Liver (tissue), 9 donors: ENCODE data around the gene TTLL5. TPM values are rescaled to one million over a fixed set of nuclear protein-coding genes. Genes with fewer than 3 reads are reported as not detected.

ENCODE experiments used
- DNase-seq: peaks from one replicate; pipeline ENCODE4 v3.0.0-alpha.2; 2017; ENCODE audit warnings: low spot score
- H3K27ac ChIP-seq, 2 donors: one replicate each; pipeline ENCODE4 v1.7.0; 2013; ENCODE audit warnings: inconsistent platforms in 2 of 2, low read length in 2 of 2, control low read depth in 1 of 2, low read depth in 1 of 2, mild to moderate bottlenecking in 1 of 2
- H3K27me3 ChIP-seq, 4 donors: one replicate each; pipeline versions ENCODE4 v1.6.1 to v1.7.0; 2013; ENCODE audit warnings: low read length in 3 of 4, inconsistent platforms in 1 of 4, mild to moderate bottlenecking in 1 of 4, moderate library complexity in 1 of 4; ENCODE audit not compliant: control insufficient read depth in 4 of 4, insufficient read depth in 4 of 4
- H3K36me3 ChIP-seq, 4 donors: one replicate each; pipeline versions ENCODE4 v1.6.1 to v1.7.0; 2013; ENCODE audit warnings: low read length in 3 of 4, mild to moderate bottlenecking in 3 of 4, low read depth in 1 of 4, moderate library complexity in 1 of 4; ENCODE audit not compliant: control insufficient read depth in 4 of 4, insufficient read depth in 3 of 4
- H3K4me1 ChIP-seq, 4 donors: one replicate each; pipeline versions ENCODE4 v1.6.1 to v1.7.0; 2013; ENCODE audit warnings: low read length in 3 of 4, mild to moderate bottlenecking in 3 of 4, moderate library complexity in 1 of 4; ENCODE audit not compliant: control insufficient read depth in 4 of 4, insufficient read depth in 4 of 4
- H3K4me3 ChIP-seq, 3 donors: one replicate each; pipeline versions ENCODE4 v1.6.1 to v1.7.0; 2013; ENCODE audit warnings: low read length in 3 of 3, control low read depth in 1 of 3, low read depth in 1 of 3, mild to moderate bottlenecking in 1 of 3
- H3K9ac ChIP-seq, 2 donors: one replicate each; pipeline ENCODE4 v1.7.0; 2013; ENCODE audit warnings: low read length in 2 of 2, mild to moderate bottlenecking in 2 of 2, moderate library complexity in 2 of 2, control low read depth in 1 of 2, low read depth in 1 of 2
- H3K9me3 ChIP-seq, 4 donors: one replicate each; pipeline versions ENCODE4 v1.6.1 to v1.7.0; 2013; ENCODE audit warnings: low read length in 3 of 4; ENCODE audit not compliant: control insufficient read depth in 4 of 4
- EGR1 ChIP-seq, 2 donors: IDR thresholded peaks; 2 replicates each; pipeline ENCODE4 v1.6.1; 2016 to 2018; ENCODE audit warnings: antibody characterized with exemption in 2 of 2, low read depth in 2 of 2
- FOXA1 ChIP-seq: IDR thresholded peaks from 2 replicates; pipeline ENCODE4 v1.6.1; 2016; ENCODE audit warnings: antibody characterized with exemption
- FOXA2 ChIP-seq: IDR thresholded peaks from 2 replicates; pipeline ENCODE4 v1.6.1; 2016; ENCODE audit warnings: antibody characterized with exemption
- GABPA ChIP-seq, 2 donors: IDR thresholded peaks in 1 of 2; conservative IDR thresholded peaks in 1 of 2; 2 replicates each; pipeline ENCODE4 v1.6.1; 2016; ENCODE audit warnings: antibody characterized with exemption in 2 of 2, mild to moderate bottlenecking in 1 of 2, moderate library complexity in 1 of 2
- HNF4A ChIP-seq, 2 donors: conservative IDR thresholded peaks; 2 replicates each; pipeline ENCODE4 v1.6.1; 2016; ENCODE audit warnings: antibody characterized with exemption in 2 of 2, mild to moderate bottlenecking in 2 of 2
- HNF4G ChIP-seq: IDR thresholded peaks from 2 replicates; pipeline ENCODE4 v1.6.1; 2016; ENCODE audit warnings: antibody characterized with exemption
- JUND ChIP-seq, 2 donors: IDR thresholded peaks; 2 replicates each; pipeline ENCODE4 v1.6.1; 2016; ENCODE audit warnings: antibody characterized with exemption in 2 of 2
- NR2F2 ChIP-seq: IDR thresholded peaks from 2 replicates; pipeline ENCODE4 v1.6.1; 2016; ENCODE audit warnings: antibody characterized with exemption
- RAD21 ChIP-seq, 2 donors: IDR thresholded peaks; 2 replicates each; pipeline ENCODE4 v1.6.1; 2016; ENCODE audit warnings: antibody characterized with exemption in 2 of 2, mild to moderate bottlenecking in 2 of 2
- RXRA ChIP-seq, 2 donors: IDR thresholded peaks; 2 replicates each; pipeline ENCODE4 v1.6.1; 2017 to 2018; ENCODE audit warnings: antibody characterized with exemption in 2 of 2, mild to moderate bottlenecking in 1 of 2
- SP1 ChIP-seq: IDR thresholded peaks from 2 replicates; pipeline ENCODE4 v1.6.1; 2018; ENCODE audit warnings: antibody characterized with exemption, mild to moderate bottlenecking
- TAF1 ChIP-seq: conservative IDR thresholded peaks from 2 replicates; pipeline ENCODE4 v1.6.1; 2016; ENCODE audit warnings: antibody characterized with exemption, mild to moderate bottlenecking
- YY1 ChIP-seq: IDR thresholded peaks from 2 replicates; pipeline ENCODE4 v1.6.1; 2016; ENCODE audit warnings: antibody characterized with exemption, mild to moderate bottlenecking
- WGBS: extraction: QIAGEN DNeasy Blood & Tissue Kit; methylation state at CpG from one replicate; pipeline ENCODE4 v1.1.7; 2013; 5-methylcytosine and 5-hydroxymethylcytosine counted together
- polyA plus RNA-seq, 2 donors: library from polyadenylated mRNA; stranded (reverse) in 1 of 2; unstranded in 1 of 2; fragments of 200-250 nt in 1 of 2; fragments of >200 nt in 1 of 2; fragmentation: Nextera tagmentation in 1 of 2; extraction: Ambion mirVana in 1 of 2; gene quantifications; one replicate each; pipeline versions ENCODE4 v1.2.1 to v1.2.3, GENCODE V29; 2013 to 2015
- total RNA-seq, 2 donors: library from RNA; depleted of rRNA; stranded (reverse); fragments of >200 nt; gene quantifications; one replicate each; pipeline ENCODE4 v1.2.3, GENCODE V29; 2014
- TF ChIP-seq, protein P1 (sequence below): fragments of 150-350 bp; IDR thresholded peaks from 2 replicates; pipeline ENCODE4 v1.5.1; 2017; ENCODE audit warnings: improper control_type of control experiment, low read depth, low read length; ENCODE audit not compliant: missing input control
- TF ChIP-seq, protein P2 (sequence below): IDR thresholded peaks from 2 replicates; pipeline ENCODE4 v1.6.1; 2016; ENCODE audit warnings: antibody characterized with exemption, mild to moderate bottlenecking
- TF ChIP-seq, protein P3 (sequence below): IDR thresholded peaks from 2 replicates; pipeline ENCODE4 v1.6.1; 2016; ENCODE audit warnings: antibody characterized with exemption
- TF ChIP-seq, protein P4 (sequence below): IDR thresholded peaks from 2 replicates; pipeline ENCODE4 v1.6.1; 2016; ENCODE audit warnings: antibody characterized with exemption
- donor health status: healthy.
- donor health status: healthy.
- donor health status: healthy.
- donor health status: healthy.
- donor health status: healthy.

Gene TTLL5
- total and polyA plus RNA-seq, 4 donors = 4.3 to 14.2 (median 9.8) TPM

DNA sequence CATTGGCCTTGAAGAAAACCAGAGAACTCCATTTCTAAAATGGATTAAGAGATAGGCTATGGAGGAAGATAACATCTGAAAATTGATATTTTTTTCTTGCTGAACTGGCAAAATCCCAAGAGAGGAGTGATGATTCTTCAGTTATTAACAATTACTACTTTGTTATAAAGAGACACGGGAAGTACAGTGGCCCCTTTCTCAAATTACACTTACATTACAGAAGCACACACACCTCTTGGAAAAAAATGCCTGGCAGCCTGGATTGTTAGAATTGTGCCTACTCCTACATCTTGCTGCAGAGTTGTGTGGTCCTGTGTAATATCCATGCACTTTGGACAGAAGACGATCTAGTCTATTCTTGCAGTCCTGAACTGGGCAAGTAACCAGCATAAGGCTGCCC lies 249.0 kb downstream of the TTLL5 start:
- DNase-seq = no peak
- 88% methylated on average over 2 of the region's 2 CpGs for WGBS
- Histone ChIP-seq H3K27me3 (no peaks in the 10 kb centered on the region), H3K9ac (no peak overlapping the region), H3K4me3 (no peak overlapping the region), H3K4me1 (no peaks in the 10 kb centered on the region), H3K9me3 (no peaks in the 10 kb centered on the region), H3K27ac (no peak overlapping the region), H3K36me3 (peaks cover 0 to 2% (median 0%) of the 10 kb centered on the region in 4 donors)
- TF ChIP-seq SP1 (no peak), EGR1 (IDR thresholded peaks at IDR 0.05; ENCODE audit: low read depth in 2 of 2) (no peak), JUND (IDR thresholded peaks at IDR 0.05) (no peak), FOXA2 (no peak), HNF4G (no peak)
- TF ChIP-seq, protein P1, sequence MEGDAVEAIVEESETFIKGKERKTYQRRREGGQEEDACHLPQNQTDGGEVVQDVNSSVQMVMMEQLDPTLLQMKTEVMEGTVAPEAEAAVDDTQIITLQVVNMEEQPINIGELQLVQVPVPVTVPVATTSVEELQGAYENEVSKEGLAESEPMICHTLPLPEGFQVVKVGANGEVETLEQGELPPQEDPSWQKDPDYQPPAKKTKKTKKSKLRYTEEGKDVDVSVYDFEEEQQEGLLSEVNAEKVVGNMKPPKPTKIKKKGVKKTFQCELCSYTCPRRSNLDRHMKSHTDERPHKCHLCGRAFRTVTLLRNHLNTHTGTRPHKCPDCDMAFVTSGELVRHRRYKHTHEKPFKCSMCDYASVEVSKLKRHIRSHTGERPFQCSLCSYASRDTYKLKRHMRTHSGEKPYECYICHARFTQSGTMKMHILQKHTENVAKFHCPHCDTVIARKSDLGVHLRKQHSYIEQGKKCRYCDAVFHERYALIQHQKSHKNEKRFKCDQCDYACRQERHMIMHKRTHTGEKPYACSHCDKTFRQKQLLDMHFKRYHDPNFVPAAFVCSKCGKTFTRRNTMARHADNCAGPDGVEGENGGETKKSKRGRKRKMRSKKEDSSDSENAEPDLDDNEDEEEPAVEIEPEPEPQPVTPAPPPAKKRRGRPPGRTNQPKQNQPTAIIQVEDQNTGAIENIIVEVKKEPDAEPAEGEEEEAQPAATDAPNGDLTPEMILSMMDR = no peak

DNA sequence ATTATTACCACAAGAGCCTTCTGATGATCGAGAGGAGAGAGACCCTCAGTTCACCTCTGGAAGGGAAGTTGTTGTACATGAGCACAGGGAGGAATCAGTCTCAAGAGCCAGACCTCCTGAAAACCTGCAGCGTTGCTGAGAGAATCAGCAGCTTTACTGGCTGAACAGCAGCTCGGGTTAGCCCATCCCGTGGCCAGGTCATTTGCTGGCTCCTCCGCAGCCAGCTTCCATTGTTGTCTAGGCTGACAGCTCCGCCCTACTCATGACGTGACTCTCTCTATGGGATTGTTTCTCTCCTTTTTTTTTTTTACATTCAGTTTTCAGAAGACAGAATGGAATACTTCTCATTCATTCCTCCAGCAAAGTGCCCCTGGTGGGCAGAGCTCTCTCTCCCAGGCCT lies 250.8 kb downstream of the TTLL5 start:
- no peaks in the 10 kb centered on the region for H3K9me3 ChIP-seq
- no peak for DNase-seq
- no peak overlapping the region for H3K4me3 ChIP-seq
- H3K27ac ChIP-seq = no peak overlapping the region
- H3K27me3 ChIP-seq = no peaks in the 10 kb centered on the region
- no peak overlapping the region for H3K9ac ChIP-seq
- WGBS = 84% methylated on average over 7 of the region's 7 CpGs
- no peaks in the 10 kb centered on the region for H3K4me1 ChIP-seq
- TF ChIP-seq JUND (IDR thresholded peaks at IDR 0.05) (no peak), EGR1 (IDR thresholded peaks at IDR 0.05; ENCODE audit: low read depth in 2 of 2) (no peak), HNF4A (conservative IDR thresholded peaks at IDR 0.05) (no peak)
- TF ChIP-seq, protein P1 = no peak
- TF ChIP-seq, protein P2, sequence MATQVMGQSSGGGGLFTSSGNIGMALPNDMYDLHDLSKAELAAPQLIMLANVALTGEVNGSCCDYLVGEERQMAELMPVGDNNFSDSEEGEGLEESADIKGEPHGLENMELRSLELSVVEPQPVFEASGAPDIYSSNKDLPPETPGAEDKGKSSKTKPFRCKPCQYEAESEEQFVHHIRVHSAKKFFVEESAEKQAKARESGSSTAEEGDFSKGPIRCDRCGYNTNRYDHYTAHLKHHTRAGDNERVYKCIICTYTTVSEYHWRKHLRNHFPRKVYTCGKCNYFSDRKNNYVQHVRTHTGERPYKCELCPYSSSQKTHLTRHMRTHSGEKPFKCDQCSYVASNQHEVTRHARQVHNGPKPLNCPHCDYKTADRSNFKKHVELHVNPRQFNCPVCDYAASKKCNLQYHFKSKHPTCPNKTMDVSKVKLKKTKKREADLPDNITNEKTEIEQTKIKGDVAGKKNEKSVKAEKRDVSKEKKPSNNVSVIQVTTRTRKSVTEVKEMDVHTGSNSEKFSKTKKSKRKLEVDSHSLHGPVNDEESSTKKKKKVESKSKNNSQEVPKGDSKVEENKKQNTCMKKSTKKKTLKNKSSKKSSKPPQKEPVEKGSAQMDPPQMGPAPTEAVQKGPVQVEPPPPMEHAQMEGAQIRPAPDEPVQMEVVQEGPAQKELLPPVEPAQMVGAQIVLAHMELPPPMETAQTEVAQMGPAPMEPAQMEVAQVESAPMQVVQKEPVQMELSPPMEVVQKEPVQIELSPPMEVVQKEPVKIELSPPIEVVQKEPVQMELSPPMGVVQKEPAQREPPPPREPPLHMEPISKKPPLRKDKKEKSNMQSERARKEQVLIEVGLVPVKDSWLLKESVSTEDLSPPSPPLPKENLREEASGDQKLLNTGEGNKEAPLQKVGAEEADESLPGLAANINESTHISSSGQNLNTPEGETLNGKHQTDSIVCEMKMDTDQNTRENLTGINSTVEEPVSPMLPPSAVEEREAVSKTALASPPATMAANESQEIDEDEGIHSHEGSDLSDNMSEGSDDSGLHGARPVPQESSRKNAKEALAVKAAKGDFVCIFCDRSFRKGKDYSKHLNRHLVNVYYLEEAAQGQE = no peak
- H3K36me3 ChIP-seq = peaks cover 0 to 2% (median 0%) of the 10 kb centered on the region in 4 donors

DNA sequence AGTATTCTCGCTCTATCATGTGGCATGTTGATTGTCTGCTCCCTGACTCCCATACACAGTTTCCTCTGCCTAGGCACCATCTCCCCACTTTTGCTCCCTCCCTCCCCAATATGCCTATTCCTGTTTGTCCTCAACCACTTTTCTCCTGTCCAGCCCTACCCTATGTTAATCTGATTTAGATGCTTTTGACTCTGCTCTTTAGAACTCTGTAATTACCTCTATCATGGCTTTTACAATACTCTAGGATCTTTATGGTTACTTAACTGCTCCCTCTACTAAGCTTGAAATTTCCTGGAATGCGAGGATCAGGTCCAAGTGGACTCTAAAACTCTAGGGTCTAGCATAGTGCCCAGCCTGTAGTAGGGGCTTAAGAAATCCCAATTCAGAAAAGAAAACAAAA lies 252.1 kb downstream of the TTLL5 start:
- H3K9ac ChIP-seq = no peak overlapping the region
- no peaks in the 10 kb centered on the region for H3K27me3 ChIP-seq
- WGBS = 93% methylated on average over 2 of the region's 2 CpGs
- H3K4me3 ChIP-seq = no peak overlapping the region
- no peaks in the 10 kb centered on the region for H3K9me3 ChIP-seq
- DNase-seq = no peak
- H3K36me3 ChIP-seq = peaks cover 0 to 2% (median 0%) of the 10 kb centered on the region in 4 donors
- no peaks in the 10 kb centered on the region for H3K4me1 ChIP-seq
- H3K27ac ChIP-seq = no peak overlapping the region
- no peak for TF ChIP-seq FOXA2
- TF ChIP-seq, protein P3, sequence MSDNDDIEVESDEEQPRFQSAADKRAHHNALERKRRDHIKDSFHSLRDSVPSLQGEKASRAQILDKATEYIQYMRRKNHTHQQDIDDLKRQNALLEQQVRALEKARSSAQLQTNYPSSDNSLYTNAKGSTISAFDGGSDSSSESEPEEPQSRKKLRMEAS = no peak
- TF ChIP-seq, protein P4, sequence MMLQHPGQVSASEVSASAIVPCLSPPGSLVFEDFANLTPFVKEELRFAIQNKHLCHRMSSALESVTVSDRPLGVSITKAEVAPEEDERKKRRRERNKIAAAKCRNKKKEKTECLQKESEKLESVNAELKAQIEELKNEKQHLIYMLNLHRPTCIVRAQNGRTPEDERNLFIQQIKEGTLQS = no peak
- no peak for TF ChIP-seq YY1
- TF ChIP-seq FOXA1 = no peak
- TF ChIP-seq JUND (IDR thresholded peaks at IDR 0.05) = no peak
- no peak for TF ChIP-seq TAF1
- TF ChIP-seq NR2F2 = no peak
- TF ChIP-seq, protein P1 = no peak
- no peak for TF ChIP-seq RAD21 (IDR thresholded peaks at IDR 0.05)
- no peak for TF ChIP-seq RXRA (IDR thresholded peaks at IDR 0.05)
- no peak for TF ChIP-seq SP1
- TF ChIP-seq GABPA (IDR thresholded peaks at IDR 0.05 in 1 of 2, conservative IDR thresholded peaks at IDR 0.05 in 1 of 2) = no peak
